NT2/D1 (cell line): Measurements from ENCODE around the gene LANCL1.
"Not testable (repeated sequence)": the region's sequence is repeated elsewhere in the genome, so short reads cannot be mapped to it uniquely, and the experiment has no call there.

ENCODE experiments used
- DNase-seq: peaks from one replicate; pipeline ENCODE4 v3.0.0-alpha.2; 2011; ENCODE audit warnings: low read depth, low spot score
- H3K27me3 ChIP-seq: 2 replicates; pipeline ENCODE4 v1.6.0; 2011; ENCODE audit warnings: mild to moderate bottlenecking; ENCODE audit not compliant: insufficient read length, insufficient read depth
- H3K36me3 ChIP-seq: 2 replicates; pipeline ENCODE4 v1.6.1; 2011; ENCODE audit warnings: mild to moderate bottlenecking, low read length, mixed read lengths; ENCODE audit not compliant: insufficient read depth, insufficient read length
- H3K4me1 ChIP-seq: 2 replicates; pipeline ENCODE4 v1.5.1; 2011; ENCODE audit not compliant: insufficient read depth, insufficient read length
- H3K4me3 ChIP-seq: 2 replicates; pipeline ENCODE4 v1.5.1; 2011; ENCODE audit warnings: low read depth; ENCODE audit not compliant: insufficient read length
- H3K9ac ChIP-seq: 2 replicates; pipeline ENCODE4 v1.6.0; 2011; ENCODE audit warnings: low read depth; ENCODE audit not compliant: insufficient read length
- H3K9me3 ChIP-seq: 2 replicates; pipeline ENCODE4 v1.5.1; 2011; ENCODE audit warnings: mild to moderate bottlenecking, low read length; ENCODE audit not compliant: insufficient read depth
- SUZ12 ChIP-seq: IDR thresholded peaks from 2 replicates; pipeline ENCODE4 v1.6.1; 2011; ENCODE audit not compliant: insufficient read length, insufficient read depth; ENCODE audit errors: extremely low read depth
- YY1 ChIP-seq: IDR thresholded peaks from 2 replicates; pipeline ENCODE4 v1.6.1; 2011; ENCODE audit not compliant: insufficient read length, insufficient read depth
- ZNF274 ChIP-seq: IDR thresholded peaks from 2 replicates; pipeline ENCODE4 v1.6.1; 2011; ENCODE audit warnings: mild to moderate bottlenecking, low read depth, low read length

LANCL1 gene

GRCh38 chr2:210459880-210460279, 16.7 kb downstream of the LANCL1 start:
- H3K4me3 ChIP-seq: no peak overlapping the region
- no peaks in the 10 kb centered on the region for H3K9me3 ChIP-seq
- H3K9ac ChIP-seq: no peak overlapping the region
- no peak for TF ChIP-seq YY1
- no peak for TF ChIP-seq ZNF274
- no peak for TF ChIP-seq SUZ12
- no peaks in the 10 kb centered on the region for H3K4me1 ChIP-seq
- no peaks in the 10 kb centered on the region for H3K27me3 ChIP-seq
- no peak for DNase-seq
- peaks cover 31% of the 10 kb centered on the region for H3K36me3 ChIP-seq

GRCh38 chr2:210459407-210459806, 17.2 kb downstream of the LANCL1 start:
- no peaks in the 10 kb centered on the region for H3K9me3 ChIP-seq
- peaks cover 35% of the 10 kb centered on the region for H3K36me3 ChIP-seq
- DNase-seq: no peak
- no peak overlapping the region for H3K4me3 ChIP-seq
- TF ChIP-seq ZNF274: no peak
- no peak for TF ChIP-seq YY1
- TF ChIP-seq SUZ12: no peak
- no peak overlapping the region for H3K9ac ChIP-seq
- H3K4me1 ChIP-seq: no peaks in the 10 kb centered on the region
- H3K27me3 ChIP-seq: no peaks in the 10 kb centered on the region

GRCh38 chr2:210458395-210458794, 18.2 kb downstream of the LANCL1 start:
- TF ChIP-seq SUZ12 (no peak), ZNF274 (no peak), YY1 (no peak)
- no peak for DNase-seq
- no peak overlapping the region for H3K4me3 ChIP-seq
- no peak overlapping the region for H3K9ac ChIP-seq
- no peaks in the 10 kb centered on the region for H3K4me1 ChIP-seq
- H3K36me3 ChIP-seq: peaks cover 33% of the 10 kb centered on the region
- no peaks in the 10 kb centered on the region for H3K9me3 ChIP-seq
- no peaks in the 10 kb centered on the region for H3K27me3 ChIP-seq

GRCh38 chr2:210456571-210456970, 20.0 kb downstream of the LANCL1 start:
- DNase-seq: no peak
- H3K9ac ChIP-seq: no peak overlapping the region
- TF ChIP-seq ZNF274: no peak
- no peak for TF ChIP-seq YY1
- TF ChIP-seq SUZ12: no peak
- H3K36me3 ChIP-seq: peaks cover 34% of the 10 kb centered on the region
- no peaks in the 10 kb centered on the region for H3K27me3 ChIP-seq
- no peaks in the 10 kb centered on the region for H3K9me3 ChIP-seq
- no peak overlapping the region for H3K4me3 ChIP-seq
- H3K4me1 ChIP-seq: no peaks in the 10 kb centered on the region

GRCh38 chr2:210454336-210454735, 22.2 kb downstream of the LANCL1 start:
- no peak for DNase-seq
- Histone ChIP-seq H3K9me3 (no peaks in the 10 kb centered on the region), H3K4me1 (no peaks in the 10 kb centered on the region), H3K4me3 (no peak overlapping the region), H3K9ac (no peak overlapping the region), H3K36me3 (peaks cover 38% of the 10 kb centered on the region), H3K27me3 (no peaks in the 10 kb centered on the region)
- TF ChIP-seq ZNF274 (no peak), SUZ12 (no peak), YY1 (no peak)

- TF ChIP-seq SUZ12: no peak
- no peak for TF ChIP-seq YY1
- TF ChIP-seq ZNF274: no peak
- H3K9ac ChIP-seq: no peak overlapping the region
Measured at GRCh38 chr2:210452194-210452593, 24.4 kb downstream of the LANCL1 start.

GRCh38 chr2:210450942-210451341, 25.6 kb downstream of the LANCL1 start:
- not testable (repeated sequence) for H3K9me3 ChIP-seq, H3K4me1 ChIP-seq, DNase-seq, H3K4me3 ChIP-seq, H3K9ac ChIP-seq, H3K27me3 ChIP-seq
- H3K36me3 ChIP-seq: peaks cover 19% of the 10 kb centered on the region

More at GRCh38 chr2:210452194-210452593, 24.4 kb downstream of the LANCL1 start:
- no peaks in the 10 kb centered on the region for H3K4me1 ChIP-seq
- DNase-seq: no peak
- no peaks in the 10 kb centered on the region for H3K27me3 ChIP-seq
- no peaks in the 10 kb centered on the region for H3K9me3 ChIP-seq
- no peak overlapping the region for H3K4me3 ChIP-seq
- H3K36me3 ChIP-seq: peaks cover 25% of the 10 kb centered on the region

GRCh38 chr2:210445732-210446131, 30.8 kb downstream of the LANCL1 start:
- no peaks in the 10 kb centered on the region for H3K9me3 ChIP-seq
- H3K9ac ChIP-seq: no peak overlapping the region
- peaks cover 3% of the 10 kb centered on the region for H3K36me3 ChIP-seq
- H3K4me3 ChIP-seq: no peak overlapping the region
- H3K27me3 ChIP-seq: no peaks in the 10 kb centered on the region
- no peak for DNase-seq
- TF ChIP-seq SUZ12: no peak
- TF ChIP-seq ZNF274: no peak
- TF ChIP-seq YY1: no peak
- H3K4me1 ChIP-seq: no peaks in the 10 kb centered on the region
